H4 (cell line): ENCODE measurements around the gene HIVEP2. TPM values are rescaled to one million over a fixed set of nuclear protein-coding genes. Genes with fewer than 3 reads are reported as not detected.
"Not testable (repeated sequence)": the region's sequence is repeated elsewhere in the genome, so short reads cannot be mapped to it uniquely, and the experiment has no call there.

Experiments
- DNase-seq: peaks from one replicate; pipeline ENCODE4 v3.0.0-alpha.2; 2015; ENCODE audit warnings: low spot score
- total RNA-seq: library from RNA; depleted of rRNA; stranded (reverse); fragments of >200 nt; shearing (Covaris generic); gene quantifications from 2 replicates; pipeline ENCODE4 v1.2.3, GENCODE V29; 2014; rRNA removed

Gene HIVEP2, protein sequence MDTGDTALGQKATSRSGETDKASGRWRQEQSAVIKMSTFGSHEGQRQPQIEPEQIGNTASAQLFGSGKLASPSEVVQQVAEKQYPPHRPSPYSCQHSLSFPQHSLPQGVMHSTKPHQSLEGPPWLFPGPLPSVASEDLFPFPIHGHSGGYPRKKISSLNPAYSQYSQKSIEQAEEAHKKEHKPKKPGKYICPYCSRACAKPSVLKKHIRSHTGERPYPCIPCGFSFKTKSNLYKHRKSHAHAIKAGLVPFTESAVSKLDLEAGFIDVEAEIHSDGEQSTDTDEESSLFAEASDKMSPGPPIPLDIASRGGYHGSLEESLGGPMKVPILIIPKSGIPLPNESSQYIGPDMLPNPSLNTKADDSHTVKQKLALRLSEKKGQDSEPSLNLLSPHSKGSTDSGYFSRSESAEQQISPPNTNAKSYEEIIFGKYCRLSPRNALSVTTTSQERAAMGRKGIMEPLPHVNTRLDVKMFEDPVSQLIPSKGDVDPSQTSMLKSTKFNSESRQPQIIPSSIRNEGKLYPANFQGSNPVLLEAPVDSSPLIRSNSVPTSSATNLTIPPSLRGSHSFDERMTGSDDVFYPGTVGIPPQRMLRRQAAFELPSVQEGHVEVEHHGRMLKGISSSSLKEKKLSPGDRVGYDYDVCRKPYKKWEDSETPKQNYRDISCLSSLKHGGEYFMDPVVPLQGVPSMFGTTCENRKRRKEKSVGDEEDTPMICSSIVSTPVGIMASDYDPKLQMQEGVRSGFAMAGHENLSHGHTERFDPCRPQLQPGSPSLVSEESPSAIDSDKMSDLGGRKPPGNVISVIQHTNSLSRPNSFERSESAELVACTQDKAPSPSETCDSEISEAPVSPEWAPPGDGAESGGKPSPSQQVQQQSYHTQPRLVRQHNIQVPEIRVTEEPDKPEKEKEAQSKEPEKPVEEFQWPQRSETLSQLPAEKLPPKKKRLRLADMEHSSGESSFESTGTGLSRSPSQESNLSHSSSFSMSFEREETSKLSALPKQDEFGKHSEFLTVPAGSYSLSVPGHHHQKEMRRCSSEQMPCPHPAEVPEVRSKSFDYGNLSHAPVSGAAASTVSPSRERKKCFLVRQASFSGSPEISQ (N-terminal part only)
- total RNA-seq: 3.6 and 4.1 TPM in 2 replicates

DNA sequence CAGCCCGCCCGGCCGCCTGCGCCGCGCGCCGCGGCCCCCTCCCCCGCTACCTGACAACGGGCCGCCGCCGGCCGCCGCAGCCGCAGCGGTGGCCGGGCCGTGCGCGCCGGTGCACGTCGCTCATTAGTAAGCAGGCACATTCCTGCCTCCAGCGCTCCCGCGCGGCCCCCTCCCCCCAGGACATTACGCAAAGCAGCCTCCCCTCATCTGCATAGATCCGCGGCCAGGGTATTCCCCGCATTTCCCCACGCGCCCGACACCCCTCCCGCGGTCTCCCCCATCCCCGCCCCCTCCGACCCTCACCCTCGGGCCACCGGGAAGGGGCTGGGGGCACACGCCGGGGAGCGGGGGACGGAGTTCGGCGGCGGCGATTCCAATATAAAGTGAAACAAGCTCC is at the start of gene HIVEP2:
HIVEP2 (minus strand) TSS at position 128 of the 397 bp plus-strand sequence. CDS start 170,438 bp downstream, outside the sequence.
- DNase-seq: peak; percentile 55

DNA sequence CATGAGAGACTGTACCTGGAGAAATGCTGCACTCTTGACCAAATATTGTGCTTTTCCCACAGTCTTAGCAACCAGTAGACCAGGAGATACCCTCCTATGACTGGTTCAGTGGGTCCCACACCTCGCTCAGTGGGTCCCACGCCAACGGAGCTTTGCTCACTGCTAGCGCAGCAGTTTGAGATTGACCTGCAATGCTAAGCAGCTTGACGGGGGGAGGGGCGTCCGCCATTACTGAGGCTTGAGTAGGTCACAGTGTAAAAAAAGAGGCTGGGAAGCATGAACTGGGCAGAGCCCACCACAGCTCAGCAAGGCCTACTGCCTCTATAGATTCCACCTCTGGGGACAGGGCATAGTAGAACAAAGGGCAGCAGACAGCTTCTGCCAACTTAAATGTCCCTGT is 49.0 kb upstream of the HIVEP2 start:
- DNase-seq: no peak

DNA sequence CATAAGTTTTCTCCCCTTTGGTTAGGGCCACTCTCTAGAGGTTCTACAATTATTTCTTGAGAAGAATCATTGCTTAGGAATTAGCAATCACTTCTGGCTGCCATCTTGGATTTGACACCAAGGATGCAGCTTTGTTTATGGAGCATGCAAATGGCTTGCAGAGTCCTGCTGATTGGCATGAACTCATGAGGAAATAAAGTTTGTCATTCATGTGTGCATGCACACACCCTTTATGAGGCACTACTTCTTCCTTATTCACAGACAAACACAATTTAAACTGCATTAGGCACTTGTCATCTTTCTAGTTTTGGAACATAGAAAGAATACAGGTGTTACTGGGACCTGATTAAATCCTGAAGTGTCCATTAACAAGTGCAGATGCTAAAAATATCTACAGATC is 42.5 kb upstream of the HIVEP2 start:
- DNase-seq: no peak

DNA sequence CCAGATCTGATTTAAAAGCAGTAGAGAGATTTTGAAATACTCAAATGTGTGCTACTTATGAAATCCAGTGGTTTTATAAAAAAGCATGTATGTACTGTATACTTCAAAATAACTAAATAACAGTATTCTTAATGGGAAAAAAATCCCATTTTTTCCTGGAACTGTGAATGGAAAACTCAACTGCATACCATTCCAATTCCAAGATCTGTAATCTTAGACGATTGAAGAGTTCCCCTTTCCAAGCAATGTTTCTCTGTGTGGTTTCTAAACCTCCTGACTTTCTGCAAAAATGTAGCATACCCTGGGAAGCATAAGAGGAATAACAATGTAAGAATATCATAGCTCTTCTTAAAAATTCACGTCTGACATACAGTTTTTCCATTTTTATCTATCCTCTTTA is 40.3 kb upstream of the HIVEP2 start:
- DNase-seq: no peak

DNA sequence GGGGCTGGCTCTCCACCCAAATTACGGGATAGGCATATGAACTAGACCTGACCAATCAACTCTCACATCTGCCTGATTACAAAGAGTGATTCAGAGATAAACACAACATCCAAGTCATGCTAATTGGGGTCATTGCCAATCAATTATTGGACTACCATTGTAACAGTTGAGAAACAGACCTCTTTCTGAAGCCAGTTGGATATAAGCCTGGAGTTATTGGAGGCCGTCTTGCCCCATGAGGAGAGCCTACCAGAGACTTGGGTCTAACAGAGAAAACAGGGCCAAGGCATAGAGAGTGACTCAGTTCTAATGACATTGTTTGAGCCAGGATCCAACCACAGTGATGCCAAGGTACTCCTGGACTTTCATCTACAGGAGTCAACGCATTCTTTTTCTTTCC is 39.4 kb upstream of the HIVEP2 start:
- DNase-seq: no peak

DNA sequence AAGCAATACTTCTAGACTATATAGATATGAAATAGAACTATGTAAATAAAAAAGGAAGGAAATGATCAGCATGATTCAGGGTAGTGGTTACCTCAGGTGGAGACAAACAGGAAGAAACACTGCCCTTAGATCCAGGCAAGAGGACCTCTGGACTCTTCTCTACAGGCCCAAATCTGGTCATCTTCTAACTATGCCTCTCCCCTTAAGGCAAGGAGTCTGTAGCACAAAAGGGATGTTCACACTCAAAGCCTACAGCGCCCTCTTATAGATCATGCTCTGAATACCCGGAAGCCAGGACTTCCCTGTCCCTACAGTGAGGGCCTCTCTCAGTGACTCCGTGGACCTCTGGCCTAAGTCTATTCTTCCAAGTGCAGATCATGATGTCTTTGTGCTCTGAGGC is 30.4 kb upstream of the HIVEP2 start:
- DNase-seq: no peak

DNA sequence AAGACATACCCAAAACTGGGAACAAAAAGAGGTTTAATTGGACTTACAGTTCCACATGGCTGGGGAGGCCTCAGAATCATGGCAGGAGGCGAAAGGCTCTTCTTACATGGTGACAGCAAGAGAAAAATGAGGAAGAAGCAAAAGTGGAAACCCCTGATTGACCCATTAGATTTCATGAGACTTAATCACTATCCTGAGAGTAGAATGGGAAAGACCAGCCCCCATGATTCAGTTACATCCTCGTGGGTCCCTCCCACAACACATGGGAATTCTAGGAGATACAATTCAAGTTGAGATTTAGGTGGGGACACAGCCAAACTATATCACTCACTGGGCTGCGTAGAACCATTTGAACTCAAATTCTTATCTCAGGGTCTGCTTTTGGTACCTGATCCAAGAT is 26.0 kb upstream of the HIVEP2 start:
- DNase-seq: not testable (repeated sequence)

DNA sequence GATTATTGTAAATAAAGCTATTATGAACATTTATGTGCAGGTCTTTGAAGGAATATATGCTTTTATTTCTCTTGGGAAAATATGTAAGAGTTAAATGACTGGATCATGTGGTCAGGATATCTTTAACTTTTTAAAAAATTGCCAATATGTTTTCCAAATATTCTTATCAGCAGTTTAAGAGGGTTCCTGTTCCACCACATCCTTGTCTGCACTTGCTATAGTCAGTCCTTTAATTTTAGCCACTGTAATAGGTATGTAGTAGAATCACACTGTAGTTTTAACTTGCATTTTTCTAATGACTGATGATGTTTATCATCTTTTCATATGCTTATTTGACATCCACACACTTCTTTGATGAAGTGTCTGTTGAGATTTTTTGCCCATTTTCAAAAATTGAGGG is 23.6 kb upstream of the HIVEP2 start:
- DNase-seq: no peak

DNA sequence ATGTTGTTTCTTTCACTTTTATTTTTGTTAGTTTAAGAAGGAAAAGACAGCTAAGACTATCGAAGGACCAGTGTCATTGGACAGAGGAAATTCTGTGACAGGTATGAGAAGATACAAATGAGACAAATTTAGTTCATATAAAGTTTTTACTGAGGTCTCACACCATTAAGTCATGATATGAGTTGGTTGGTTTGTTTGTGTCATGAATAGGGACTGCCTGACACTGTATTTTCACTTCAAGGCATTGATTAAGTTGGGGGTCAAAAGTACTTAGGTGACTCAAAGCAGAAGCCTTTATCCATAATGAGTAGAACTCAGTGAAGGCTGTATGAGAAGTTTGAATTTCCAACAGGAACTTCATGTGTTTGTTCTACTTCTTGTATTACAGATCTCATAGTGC is 21.3 kb upstream of the HIVEP2 start:
- no peak for DNase-seq

DNA sequence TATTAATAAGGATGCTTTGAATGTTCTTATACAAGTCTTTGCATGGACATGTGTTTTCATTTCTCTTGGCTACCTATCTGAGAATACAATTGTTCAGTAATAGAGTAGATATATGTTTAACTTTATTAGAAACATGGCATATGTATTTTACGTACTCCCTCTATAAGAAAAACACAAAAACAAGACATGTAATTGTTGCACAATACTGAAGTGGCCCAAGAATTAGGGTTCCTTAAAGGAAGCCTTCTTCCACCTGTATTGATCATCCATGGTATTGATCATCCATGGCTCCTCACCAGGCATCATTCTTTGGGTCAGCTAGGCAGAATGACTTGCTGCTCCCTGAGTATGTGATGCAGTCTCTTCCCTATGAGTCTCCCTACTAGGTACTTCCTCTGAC is 20.2 kb upstream of the HIVEP2 start:
- DNase-seq: no peak

DNA sequence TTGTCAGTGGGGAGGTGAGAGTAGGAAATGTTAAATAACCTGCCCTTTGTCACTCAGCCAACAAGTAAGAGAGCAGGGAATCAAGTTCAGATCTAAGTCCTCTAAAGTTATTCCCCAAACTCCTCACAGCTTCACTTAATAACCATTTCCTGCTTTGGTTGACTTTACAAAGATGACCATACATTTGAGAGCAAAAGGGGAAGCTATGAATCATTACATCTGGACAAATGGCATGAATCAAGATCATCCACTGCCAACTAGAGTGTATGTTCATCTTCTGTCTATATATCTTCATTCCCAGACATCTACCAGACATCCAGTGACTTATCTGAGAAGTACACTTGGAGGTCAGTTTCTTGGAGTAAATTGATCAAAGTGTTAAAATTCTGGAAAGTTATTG is 15.1 kb upstream of the HIVEP2 start:
- no peak for DNase-seq

DNA sequence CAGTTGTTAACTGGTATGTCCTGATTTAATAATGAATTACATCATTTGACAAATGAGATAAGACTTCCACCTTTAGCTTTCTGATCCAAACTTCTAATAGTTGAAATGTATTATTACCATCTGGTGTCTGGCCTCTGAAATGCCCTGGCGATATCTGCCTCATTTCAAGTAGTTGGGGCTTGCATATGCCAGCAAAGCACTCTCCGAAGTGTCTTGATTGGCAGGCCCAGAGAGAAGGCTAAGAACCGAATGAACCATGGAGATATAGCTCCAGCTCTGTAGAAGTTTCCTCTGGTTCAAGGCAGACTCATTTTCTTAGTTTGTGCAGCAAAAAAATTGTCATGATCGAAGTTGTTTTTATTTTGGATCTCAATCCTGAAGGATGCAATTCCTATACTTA is 13.4 kb upstream of the HIVEP2 start:
- DNase-seq: no peak

DNA sequence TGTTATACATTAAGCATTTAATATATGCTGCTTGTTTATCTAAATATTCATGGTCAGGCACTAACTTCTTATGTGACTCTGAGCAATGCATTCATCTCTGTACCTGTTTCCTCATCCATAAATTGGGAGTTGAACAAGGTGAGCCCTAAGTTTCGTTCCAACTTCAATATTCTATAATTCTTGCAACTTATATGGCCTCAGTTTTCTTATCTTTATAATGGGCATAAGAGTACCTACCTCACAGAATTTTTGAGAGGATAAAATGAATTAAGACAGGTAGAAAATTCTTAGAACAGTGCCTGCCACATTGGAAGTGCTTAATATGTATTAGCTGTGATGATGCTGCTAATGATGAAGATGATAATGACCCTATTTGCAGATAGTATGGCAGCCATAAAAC is 11.8 kb upstream of the HIVEP2 start:
- DNase-seq: no peak

DNA sequence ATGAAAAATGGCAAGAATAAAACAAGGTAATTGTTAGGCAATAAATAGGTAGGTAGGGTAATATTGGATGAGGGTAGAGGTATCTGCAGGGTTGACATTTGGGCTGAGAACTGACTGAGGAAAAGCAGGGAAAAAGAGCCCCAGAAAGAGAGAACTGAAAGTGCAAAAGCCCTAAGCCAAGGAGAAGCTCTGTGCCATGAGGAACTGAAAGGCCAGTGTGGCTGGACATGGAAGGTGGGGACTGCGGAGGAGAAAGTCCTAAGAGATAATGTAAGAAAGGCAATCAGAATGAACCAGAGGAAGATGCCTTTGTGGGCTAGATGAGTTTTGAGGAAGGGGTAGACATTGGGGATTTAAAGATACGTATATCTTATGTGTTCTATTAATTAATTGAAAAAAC is 9.9 kb upstream of the HIVEP2 start:
- no peak for DNase-seq

DNA sequence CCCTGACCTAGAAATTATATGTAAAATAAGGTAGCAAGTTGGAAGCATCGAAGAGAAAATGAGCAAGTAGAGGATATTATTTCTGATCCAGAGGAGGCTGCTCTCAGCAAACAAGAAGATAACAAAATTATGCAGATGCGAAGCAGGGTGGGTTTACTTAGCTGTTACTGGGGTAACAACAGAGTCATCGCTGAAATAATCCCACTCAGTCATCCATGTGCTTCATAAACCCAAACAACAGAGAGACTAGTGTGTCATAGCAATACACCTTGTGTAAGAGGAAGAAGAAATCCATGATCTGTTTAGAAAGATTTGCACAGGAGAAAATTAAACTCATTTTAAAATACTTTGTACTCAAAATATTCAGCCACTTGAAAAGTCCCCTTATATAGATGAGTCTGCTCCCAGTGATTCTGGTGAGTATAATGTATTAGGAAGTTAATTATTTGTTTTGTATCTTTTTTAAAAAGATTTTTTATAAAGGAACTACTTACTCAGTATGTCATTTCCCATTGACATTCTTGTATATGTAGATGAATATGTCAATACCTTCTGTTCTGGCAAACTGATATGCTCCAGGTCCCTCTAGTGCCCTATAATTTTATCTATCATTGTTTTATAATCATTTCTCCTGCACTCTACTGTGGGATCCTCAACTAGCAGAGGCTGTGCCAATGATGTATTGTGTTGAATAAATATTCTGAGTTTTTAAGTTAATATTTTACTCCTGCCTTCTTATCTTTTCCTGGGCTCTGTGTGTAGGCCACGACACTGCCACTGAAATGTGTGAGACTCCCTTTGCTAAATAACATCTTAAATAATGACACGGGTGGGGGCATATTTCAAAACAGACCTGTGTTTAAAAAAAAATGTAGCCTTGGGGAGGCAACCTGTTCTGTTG is 8.6 kb upstream of the HIVEP2 start:
- DNase-seq: no peak

DNA sequence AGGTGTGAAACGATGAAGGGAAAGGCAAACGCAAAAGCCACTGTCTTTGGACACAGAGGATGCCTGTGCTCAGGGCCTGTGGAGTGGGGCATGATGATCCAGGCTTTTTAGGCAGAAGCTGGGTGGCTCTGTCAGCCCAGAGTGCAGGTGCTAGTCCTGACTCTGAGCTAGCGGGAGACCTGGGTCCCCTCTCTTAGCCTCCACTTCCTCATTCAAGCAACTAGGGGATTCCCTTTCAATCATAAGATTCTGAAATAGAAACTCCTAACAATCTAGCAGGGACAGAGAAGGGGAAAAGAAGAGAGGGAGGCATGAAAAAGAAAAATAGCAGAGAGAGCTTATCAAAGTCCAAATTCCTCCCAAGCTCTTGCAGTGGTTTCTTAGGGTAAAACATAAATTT is 7.6 kb upstream of the HIVEP2 start:
- no peak for DNase-seq

DNA sequence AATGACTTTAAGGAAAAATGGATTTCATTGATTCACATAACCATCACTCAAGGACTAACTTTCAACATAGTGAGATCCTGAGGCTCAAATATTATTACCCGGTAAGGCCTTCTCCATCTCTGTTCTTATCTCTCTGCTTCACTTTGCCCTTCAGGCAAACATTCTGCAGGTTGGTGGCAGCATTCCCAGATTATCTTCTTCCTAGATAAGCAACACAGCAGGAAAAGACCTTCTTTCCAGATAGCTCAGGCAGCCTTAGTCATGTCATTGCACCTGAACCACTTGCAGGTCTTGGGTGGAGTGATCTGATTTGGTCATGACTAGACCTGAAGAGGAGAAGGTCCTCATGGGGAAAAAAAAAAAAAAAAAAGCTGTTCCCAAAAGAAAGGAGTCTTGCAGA is 5.3 kb upstream of the HIVEP2 start:
- DNase-seq: no peak

DNA sequence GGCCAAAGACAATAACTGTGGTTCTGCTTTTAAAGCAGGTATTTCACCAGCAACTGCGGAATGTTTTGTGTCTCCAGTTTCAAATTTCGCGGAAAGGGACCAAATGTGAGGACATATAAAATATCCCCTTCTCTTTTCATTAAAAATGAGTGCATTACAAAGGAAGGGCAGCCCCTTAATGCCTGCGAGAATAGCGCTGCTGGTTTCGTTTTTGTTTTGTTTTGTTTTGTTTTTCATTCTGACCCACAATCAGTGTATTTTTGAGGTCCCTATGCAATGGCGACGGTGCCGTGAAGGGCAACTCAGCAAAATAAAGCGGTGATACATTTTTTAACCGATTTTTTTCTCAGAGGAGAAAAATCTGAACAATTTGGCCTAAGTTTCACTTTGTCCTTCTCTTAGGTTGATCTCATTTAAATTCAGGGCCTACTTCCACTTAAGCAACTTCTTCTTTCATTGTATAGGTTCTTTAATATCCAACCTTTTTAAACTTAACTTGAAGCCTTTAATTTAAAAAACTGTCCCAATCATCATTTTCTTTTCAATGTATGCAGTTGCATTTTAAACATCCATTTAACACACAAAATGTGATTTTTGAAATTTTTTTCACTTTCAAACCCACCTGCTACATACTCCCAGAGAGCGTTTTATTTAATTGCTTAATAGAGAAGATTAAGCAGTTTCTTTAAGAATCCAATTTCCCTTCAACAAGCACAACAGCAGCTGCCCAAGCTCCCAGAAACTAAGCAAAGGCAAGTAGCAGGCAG is 2.9 kb upstream of the HIVEP2 start:
- DNase-seq: no peak

DNA sequence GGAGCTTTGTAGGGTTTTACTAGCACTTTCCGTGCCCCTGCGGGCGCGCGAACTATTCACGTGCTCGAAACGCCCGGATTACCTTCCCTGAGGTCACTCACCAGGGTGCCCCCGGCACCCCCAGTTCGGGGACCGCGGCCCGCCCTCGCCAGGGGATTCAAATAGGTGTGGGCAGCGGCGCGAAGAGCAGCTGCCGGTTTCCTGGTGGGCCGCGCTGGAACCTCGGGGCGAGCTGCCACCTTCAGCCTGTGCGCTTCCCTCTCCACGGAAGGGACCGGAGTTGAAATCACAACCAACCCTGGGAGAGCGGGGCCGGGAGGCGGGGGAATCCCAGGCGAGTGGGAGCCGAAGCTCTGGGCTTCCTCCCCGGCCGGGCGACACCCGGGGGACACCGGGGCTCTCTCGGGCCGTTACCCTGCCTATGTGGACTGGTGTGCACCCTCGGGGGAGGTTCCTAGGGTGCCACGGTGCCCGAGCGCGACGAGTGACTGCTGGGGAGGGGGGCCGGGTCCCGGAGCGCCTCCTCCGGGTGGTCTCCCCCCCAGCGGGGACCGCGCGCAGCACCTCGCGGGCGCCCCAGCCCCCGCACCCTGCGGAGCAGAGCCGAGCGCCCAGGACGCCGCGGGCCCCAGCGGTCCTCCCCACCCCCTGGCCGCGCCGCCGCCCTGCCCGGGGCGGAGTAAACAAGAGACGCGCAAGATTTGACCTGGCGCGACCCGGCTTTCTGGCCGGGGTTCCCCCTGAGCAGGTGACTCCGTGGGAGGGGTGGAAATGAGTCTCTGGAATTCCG is 2.1 kb upstream of the HIVEP2 start:
- DNase-seq: peak; percentile 5
